Renal cortex interstitium (tissue), 11 donors: ENCODE data around the gene PPP3R2. TPM values are rescaled to one million over a fixed set of nuclear protein-coding genes. Genes with fewer than 3 reads are reported as not detected.
A peak's percentile ranks its signal among the peaks of the same experiment; 100 is the strongest.
"Not testable (repeated sequence)": the region's sequence is repeated elsewhere in the genome, so short reads cannot be mapped to it uniquely, and the experiment has no call there.

Source experiments
- DNase-seq, 11 donors: peaks; one replicate each; pipeline ENCODE4 v3.0.0-alpha.2; 2013; ENCODE audit warnings: low read depth in 9 of 11, low spot score in 4 of 11; ENCODE audit errors: extremely low read depth in 1 of 11
- polyA plus RNA-seq, 3 donors: library from polyadenylated mRNA; unstranded; fragments of 120-200 nt; gene quantifications; one replicate each; pipeline ENCODE4 v1.2.1, GENCODE V29; 2013; ENCODE audit not compliant: insufficient read length in 3 of 3

The PPP3R2 gene
- polyA plus RNA-seq, 3 donors = 0.06 TPM; not detected in 2

GRCh38 chr9:101591787-101592446 lies 2.9 kb downstream of the PPP3R2 start:
- DNase-seq = no peak

GRCh38 chr9:101590901-101591300 lies 3.9 kb downstream of the PPP3R2 start:
- no peak for DNase-seq

DNA sequence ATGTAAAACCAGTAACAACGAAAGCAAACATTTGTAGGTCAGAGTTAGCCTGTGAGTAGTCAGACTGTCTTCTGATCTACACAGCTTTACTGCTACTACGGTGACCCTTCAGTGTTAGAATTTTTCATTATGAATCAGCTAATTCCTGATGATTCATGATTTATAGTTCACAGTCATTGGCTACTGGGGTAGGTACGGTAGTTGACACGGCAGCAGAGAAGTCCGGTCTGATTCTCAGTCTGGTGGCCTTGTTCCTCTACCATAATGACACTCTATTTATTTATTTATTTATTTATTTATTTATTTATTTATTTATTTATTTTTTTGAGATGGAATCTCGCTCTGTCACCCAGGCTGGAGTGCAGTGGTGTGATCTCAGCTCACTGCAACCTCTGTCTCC lies 4.7 kb downstream of the PPP3R2 start:
- not testable (repeated sequence) for DNase-seq

DNA sequence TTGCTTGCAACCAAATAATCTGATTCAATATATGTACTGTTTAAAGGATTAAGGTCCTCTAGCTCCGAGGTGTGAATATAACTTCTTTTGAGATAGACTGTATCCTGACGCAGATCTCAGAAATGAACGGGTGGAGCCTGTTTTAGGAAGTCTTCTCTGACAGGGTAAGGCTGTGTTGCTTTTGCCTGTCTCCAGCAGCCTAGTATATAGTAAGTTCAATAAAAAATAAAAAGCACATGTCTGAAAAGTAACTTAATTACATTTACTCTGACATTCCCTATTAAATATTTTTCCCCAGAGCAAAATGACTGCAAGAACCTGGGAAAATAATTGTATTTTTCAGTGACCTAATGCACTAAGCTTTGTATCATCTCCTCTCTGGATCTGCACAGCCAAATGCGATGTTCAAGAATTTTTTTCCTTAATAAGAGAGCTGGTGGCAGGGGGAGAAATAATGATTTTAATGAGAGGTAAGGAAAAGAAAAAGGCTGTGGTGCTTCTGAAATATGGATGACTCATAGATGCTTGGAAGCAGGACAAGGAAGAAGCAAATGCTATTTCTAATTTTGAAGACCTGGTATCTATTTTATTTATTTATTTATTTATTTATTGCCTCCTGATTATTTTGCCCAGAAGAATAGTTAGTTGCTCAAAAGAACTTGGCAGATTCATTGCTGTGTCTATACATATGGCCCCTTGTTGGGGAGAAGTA lies 7.3 kb downstream of the PPP3R2 start:
- no peak for DNase-seq

DNA sequence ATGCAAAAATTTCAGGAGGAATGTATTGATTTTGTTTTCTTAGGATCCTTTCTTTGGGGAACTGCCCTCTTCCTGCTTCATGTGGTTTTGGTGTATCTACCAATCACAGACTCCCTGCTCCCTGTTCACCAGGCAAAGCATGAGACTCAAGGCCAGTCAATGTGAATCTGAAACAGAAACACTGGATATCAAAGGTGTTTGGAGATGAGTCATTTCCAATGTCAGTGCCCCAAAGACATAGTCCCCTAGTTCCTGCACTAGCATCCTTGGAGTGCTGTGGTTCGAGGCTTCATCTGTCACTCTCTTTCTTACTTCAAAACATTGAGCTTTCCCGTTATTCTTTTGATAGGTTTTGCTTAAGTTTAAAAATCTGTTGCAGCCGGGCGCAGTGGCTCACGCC lies 8.1 kb downstream of the PPP3R2 start:
- no peak for DNase-seq

GRCh38 chr9:101585740-101586139 lies 9.0 kb downstream of the PPP3R2 start:
- DNase-seq = no peak

GRCh38 chr9:101582553-101582952 lies 12.2 kb downstream of the PPP3R2 start:
- peak in 1 of 11 donors; percentile 3 for DNase-seq

- no peak for DNase-seq
Measured at GRCh38 chr9:101579711-101580545, 14.8 kb downstream of the PPP3R2 start.

DNA sequence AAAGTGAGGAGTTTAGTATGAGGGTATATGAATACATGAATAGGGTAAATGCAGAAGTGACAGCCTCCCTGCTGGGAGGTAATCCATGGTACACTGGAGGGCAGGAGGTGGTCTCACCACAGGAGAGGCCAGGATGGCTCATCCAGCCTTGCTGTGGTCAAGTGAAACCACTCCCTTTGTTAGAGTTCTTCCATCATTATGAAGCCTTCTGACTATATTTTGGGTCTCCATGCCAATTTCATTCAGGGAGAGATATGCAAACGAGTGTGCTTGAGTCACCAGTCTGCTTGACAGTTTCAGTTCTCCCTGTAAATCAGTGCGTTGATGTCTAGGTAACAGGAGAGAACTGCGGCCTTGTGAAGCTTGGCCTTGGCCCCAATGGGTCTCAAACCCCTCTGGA lies 16.4 kb downstream of the PPP3R2 start:
- DNase-seq = no peak

DNA sequence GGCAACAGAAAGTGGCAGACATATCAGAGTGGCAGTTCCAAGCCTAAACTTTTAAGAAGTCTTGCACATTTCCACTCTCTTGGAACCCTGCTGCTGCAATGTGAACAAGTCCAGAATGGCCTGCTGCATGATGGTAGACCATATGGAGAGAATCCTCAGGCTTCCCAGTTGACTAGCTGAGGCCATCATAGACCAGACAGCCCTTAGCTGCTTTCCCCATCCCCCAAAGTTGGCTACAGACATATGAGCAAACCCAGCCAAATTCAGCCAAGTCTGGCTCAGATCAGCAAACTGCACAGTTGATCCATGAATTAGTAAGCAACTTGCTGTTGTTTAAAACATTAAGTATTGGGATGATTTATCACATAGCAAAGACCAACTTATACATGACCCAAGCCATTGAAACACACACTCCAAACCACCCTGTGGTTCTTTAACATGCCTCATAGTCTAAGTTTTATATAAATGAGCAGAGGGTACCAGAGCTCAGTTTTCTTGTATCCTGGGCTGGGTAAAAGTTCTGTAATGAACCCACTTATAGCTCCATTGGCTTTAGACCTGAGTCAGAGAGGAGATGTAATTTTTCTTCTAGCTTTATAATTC lies 19.9 kb downstream of the PPP3R2 start:
- DNase-seq = no peak

DNA sequence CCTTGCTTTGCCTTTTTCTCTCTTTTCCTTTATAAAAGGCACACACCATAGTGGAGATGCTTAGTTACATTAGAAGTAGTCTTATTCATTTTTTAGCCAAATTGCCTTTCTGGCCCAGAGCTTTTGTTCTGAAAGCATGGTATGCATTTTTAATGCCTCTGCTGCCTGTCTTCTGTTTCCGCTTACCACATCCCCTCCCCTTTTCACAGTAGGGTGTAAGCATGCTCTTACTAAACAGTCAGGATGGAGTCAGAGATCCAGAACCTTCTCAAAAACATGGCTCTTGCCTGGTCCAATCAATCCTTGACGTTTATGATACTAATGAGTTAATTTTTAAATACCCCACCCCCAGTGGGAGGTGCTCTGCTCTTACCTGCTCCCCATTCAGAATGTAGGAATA lies 22.5 kb downstream of the PPP3R2 start:
- no peak for DNase-seq

DNA sequence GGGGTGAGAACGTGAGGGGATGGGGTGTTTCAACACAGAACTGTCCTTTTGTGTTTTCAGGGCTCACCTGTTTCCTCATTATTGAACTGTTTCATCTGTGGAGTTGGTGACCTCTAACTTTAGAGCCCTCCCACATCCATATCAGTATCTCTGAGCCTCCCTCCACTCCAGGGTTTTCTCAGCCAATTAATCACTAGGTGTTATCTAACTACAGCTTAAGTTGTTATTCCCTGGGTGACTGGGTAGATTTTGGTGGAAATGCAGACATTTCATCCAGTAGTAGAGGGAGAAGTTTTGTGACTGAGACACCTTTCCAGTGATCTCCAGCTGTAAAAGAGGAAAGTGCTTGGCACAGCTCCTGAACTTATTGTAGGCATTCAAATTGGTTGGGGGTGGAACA lies 23.7 kb downstream of the PPP3R2 start:
- no peak for DNase-seq

DNA sequence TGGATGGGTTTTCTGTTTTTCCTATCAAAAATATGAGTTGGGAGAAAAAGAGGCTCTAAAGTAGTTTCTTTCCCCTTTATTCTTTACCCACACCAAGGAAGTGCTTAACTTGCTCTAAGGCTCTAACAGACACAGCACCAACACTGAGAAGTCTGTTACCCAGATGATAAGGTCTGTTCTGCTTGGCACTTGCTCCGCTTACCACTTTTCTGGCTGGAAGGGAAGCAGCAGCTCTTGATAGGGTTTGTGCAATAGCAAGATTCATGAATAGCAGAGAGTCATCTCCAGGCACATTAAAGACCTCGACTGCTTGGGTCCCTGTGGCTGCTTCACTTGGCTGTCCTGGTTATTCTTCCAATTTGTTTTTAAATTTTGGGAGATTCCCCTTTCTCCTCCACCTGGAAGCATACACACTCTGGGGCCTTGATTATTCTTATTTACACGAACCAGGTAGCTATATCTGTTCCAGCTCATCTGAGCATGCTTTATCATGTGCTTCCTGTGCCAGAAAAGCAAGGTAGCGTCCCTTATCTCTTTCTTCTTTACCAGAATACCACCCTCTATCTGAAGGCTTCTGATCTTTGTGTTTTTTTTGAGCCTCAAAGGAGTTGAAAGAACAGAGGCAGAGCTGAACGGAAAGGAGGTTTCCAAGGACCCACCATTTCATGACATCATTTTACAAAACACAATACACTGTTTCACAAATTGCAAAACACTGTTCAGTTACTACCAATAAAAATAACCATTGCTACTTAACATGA lies 24.8 kb downstream of the PPP3R2 start:
- DNase-seq = no peak

DNA sequence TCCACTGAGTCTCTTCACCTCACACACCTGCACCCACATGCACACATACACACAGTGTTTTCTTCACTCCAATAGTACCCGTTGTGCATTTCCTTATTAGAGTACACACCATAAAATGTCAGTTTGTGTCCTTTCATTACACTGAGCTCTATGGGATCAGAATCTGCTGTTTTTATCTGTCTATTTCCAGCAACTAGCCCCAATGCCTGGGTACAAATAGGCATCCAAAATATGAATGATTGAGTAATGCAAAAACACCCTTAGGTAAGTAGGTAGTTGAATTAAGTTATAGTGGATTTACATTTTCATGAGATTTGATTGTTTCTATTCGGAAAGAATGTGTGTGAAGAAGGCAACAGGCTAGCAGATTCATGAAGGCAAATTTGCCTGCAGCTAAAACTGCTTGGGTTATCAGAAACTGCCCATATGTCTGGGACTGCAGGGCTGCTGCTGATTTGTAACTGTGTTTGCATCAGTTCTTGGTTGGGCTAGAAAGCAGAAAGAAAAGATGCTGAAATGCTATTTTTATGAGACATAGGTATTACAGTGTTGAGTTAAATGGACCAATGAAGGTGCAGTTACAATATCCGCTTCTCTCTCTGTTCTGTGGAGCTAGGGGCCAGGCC lies 26.9 kb downstream of the PPP3R2 start:
- no peak for DNase-seq

DNA sequence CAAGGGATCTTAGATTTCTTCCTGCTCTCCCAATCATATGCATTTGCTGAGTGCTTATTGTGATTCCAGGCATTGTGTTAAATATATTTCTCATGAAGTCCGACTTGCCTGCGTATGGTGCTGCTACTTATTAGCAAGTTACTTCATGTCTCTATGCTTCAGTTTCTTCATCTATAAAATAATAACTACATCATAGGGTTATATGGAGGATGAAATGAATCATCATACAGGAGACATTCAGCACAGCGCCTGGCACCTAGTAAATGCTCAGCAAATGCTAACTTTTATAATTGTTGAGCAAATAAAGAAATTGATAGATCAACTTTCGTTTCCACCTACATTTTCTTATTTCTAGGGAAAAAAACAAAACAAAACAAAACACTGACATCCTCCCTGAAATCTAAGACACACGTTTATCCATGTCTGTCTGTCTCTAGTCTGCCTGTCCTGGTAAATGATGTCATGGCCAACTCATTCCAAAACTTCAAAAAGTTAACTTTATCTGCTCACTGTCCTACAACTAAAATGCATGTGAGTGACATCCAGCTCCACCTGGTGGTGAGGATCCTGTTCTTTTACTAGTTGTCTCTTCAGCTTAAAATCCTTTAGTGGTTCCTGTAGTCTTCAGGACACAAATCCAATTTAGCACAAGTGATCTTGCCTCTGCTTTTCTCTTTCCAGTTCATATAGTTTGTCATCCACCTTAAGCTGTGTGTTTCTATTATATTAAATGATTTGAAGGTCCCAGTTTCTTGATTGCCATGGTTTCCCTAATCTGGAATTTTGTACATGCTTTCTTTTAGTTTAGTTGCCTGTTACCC lies 27.7 kb downstream of the PPP3R2 start:
- DNase-seq = no peak

DNA sequence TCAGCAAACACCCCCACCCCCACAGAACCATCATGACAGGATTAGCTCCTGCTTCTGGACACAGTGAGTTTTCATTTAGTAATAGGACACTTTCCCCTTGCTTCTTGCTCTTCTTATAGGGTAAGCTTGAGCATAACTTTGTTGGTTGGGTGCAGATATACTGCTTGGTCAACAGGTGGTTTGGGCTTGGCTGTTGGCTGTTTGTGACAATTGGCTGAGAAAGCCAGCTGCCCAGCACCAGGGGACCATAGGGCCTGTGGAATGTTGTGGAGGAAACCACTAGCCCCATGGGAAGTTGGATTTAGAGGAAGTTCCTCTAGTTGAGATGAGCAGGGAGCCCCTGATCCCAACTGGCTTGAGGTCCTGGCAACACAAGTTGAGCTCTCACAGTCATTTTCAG lies 30.5 kb downstream of the PPP3R2 start:
- no peak for DNase-seq

- no peak for DNase-seq
Measured at GRCh38 chr9:101562966-101563365, 31.8 kb downstream of the PPP3R2 start.

DNA sequence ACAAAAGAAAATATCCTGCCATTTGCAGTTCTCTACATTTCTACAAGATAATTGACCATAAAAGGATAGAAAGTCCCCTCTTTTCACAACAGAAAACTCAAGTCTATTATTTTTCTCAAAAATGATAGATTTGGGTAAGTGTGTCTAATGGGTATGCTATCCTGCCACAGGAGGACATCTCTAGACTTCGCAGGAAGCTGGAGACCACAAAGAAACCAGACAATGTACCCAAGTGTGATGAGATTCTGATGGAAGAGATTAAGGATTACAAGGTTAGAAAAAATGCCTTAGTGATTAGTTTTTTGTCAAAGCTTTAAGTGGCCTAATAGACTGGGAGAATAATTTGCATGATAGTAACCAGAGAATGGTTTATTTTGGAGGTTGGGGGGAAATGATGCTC lies 33.0 kb downstream of the PPP3R2 start:
- no peak for DNase-seq
